HAP-1 (cell line): ENCODE data around the gene SULT1E1.

Experiments used
- DNase-seq, 2 experiments: peaks; one replicate each; pipeline ENCODE4 v3.0.0-alpha.2; 2016 to 2020; ENCODE audit warnings: low spot score in 2 of 2
- H3K27me3 ChIP-seq: fragments of 250-450 bp; sonication (Bioruptor Pico); 2 replicates; pipeline ENCODE4 v1.5.1; 2020; ENCODE audit warnings: low read depth, mild to moderate bottlenecking, moderate library complexity
- H3K36me3 ChIP-seq: fragments of 250-450 bp; sonication (Bioruptor Pico); replicated peaks from 2 replicates; pipeline ENCODE4 v1.5.1; 2020; ENCODE audit warnings: mild to moderate bottlenecking
- H3K4me1 ChIP-seq: fragments of 250-450 bp; sonication (Bioruptor Pico); 2 replicates; pipeline ENCODE4 v1.5.1; 2020; ENCODE audit warnings: mild to moderate bottlenecking
- H3K4me3 ChIP-seq: fragments of 250-450 bp; sonication (Bioruptor Pico); 2 replicates; pipeline ENCODE4 v1.5.1; 2020; ENCODE audit warnings: mild to moderate bottlenecking, moderate library complexity
- H3K9me3 ChIP-seq: fragments of 250-450 bp; sonication (Bioruptor Pico); 2 replicates; pipeline ENCODE4 v1.5.1; 2020; ENCODE audit warnings: mild to moderate bottlenecking, moderate library complexity
- in situ Hi-C: fragments of 300-500 bp; cut with MboI; formaldehyde crosslinking; loops from 3 replicates; pipeline ENCODE4 v1.14.3; 2020; ENCODE audit warnings: low sequenced_read_pairs, inconsistent platforms, mixed read lengths

SULT1E1 gene

DNA sequence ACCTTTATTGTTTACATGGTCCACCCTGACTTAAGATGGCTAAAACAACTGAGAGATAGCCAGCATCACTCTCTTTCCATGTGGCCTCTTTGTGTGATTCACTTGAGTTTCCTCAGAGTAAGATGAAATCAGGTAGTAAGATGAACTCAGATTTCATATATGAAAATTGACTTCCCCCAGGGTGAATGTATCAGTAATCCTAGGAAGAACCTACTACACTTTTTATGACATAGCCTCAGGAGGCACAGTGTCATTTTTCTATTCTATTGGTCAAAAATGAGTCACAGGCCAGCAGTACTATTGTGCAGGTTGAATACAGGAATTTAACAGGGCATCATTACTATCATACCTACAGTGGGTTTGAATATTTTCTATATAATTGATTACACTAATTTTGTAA, 14.6 kb upstream of the SULT1E1 start:
- no peak for DNase-seq
- H3K27me3 ChIP-seq, result no peaks in the 10 kb centered on the region
- in situ Hi-C loops, result no loop called here

GRCh38 chr4:69861756-69862155, 1.8 kb upstream of the SULT1E1 start:
- in situ Hi-C loops, result no loop called here
- Histone ChIP-seq H3K27me3 (no peaks in the 10 kb centered on the region), H3K36me3 (no peaks in the 10 kb centered on the region), H3K9me3 (no peaks in the 10 kb centered on the region), H3K4me3 (no peak overlapping the region), H3K4me1 (no peaks in the 10 kb centered on the region)
- no peak for DNase-seq

More for the DNA sequence above, 14.6 kb upstream of the SULT1E1 start:
- no peaks in the 10 kb centered on the region for H3K4me1 ChIP-seq
- H3K4me3 ChIP-seq, result no peak overlapping the region
- H3K36me3 ChIP-seq, result no peaks in the 10 kb centered on the region
- no peaks in the 10 kb centered on the region for H3K9me3 ChIP-seq

DNA sequence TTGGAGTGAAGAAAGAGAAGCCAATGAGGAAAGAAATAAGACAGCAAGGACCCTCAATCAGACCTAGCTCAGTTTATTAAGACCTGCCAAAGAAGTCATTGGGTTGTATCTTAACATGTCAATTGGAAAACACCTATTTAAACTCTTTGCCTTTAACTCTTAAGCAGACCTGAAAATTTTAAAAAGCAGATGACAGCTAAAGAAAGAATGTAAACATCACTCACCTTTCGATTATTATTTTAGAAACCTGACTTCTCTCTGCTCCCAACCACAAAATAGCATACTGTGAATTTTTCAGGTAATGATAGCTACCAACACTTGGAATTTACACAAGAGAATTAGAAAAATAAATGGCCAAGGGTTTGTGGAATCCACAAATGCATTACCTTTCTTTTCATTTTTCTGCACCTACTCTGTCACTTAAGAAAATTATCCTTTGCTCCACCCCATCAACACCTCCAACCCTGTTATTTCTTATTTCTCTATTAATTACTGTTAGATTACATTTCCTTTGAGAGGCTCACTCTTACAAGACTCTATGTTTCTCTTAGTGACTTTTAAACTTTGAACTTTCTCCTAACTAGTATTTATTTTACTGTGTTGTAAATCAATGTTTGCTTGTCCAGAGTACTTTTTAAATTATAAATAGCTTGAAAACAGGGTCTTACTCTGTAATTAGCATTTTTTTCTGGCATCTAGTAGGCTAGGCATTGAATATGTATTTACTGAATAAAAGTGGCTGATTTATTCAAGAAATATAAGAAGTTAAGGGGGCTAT, 765 bp upstream of the SULT1E1 start:
- Histone ChIP-seq H3K9me3 (no peaks in the 10 kb centered on the region), H3K27me3 (no peaks in the 10 kb centered on the region), H3K36me3 (no peaks in the 10 kb centered on the region), H3K4me3 (no peak overlapping the region), H3K4me1 (no peaks in the 10 kb centered on the region)
- in situ Hi-C loops, result no loop called here
- no peak for DNase-seq

DNA sequence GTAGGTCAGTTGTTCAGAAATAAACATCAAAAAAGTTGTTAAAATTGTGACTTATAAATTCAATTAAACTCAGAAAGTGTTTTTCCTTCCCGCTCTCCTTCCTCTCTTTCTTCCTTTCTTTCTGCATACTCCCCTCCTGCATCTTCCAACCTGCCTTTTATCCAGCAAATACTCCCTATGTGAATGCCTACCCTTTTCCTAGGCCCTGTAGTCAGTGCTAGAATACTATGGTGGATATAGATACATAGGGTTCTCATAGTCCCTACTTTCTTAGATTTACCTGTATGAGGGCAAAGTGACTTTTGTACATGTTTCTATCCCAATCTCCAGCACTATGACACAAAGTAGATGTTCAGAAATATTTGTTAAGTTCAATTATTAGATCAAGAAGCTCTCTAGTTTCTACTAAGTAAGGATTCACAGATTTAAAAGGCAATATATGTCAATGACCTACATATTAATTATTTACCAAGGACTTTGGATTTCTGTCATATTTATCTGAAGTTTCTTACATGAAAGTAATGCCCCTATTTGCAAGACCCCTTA, 732 bp downstream of the SULT1E1 start:
- no peaks in the 10 kb centered on the region for H3K9me3 ChIP-seq
- in situ Hi-C loops, result no loop called here
- no peaks in the 10 kb centered on the region for H3K4me1 ChIP-seq
- H3K27me3 ChIP-seq, result no peaks in the 10 kb centered on the region
- H3K36me3 ChIP-seq, result no peaks in the 10 kb centered on the region
- H3K4me3 ChIP-seq, result no peak overlapping the region
- DNase-seq, result no peak

GRCh38 chr4:69858690-69859089, 1.3 kb downstream of the SULT1E1 start:
- Histone ChIP-seq H3K9me3 (no peaks in the 10 kb centered on the region), H3K36me3 (no peaks in the 10 kb centered on the region), H3K4me3 (no peak overlapping the region), H3K4me1 (no peaks in the 10 kb centered on the region), H3K27me3 (no peaks in the 10 kb centered on the region)
- in situ Hi-C loops, result no loop called here
- no peak for DNase-seq

- H3K9me3 ChIP-seq, result no peaks in the 10 kb centered on the region
- in situ Hi-C loops, result no loop called here
- DNase-seq, result no peak
- no peaks in the 10 kb centered on the region for H3K36me3 ChIP-seq
- H3K4me1 ChIP-seq, result no peaks in the 10 kb centered on the region
- H3K27me3 ChIP-seq, result no peaks in the 10 kb centered on the region
- no peak overlapping the region for H3K4me3 ChIP-seq
These were observed 4.1 kb downstream of the SULT1E1 start for GRCh38 chr4:69855822-69856221.

GRCh38 chr4:69849969-69850368, 10.0 kb downstream of the SULT1E1 start:
- no peak for DNase-seq
- in situ Hi-C loops, result no loop called here
- no peaks in the 10 kb centered on the region for H3K27me3 ChIP-seq
- H3K4me1 ChIP-seq, result no peaks in the 10 kb centered on the region
- no peaks in the 10 kb centered on the region for H3K36me3 ChIP-seq
- no peak overlapping the region for H3K4me3 ChIP-seq
- no peaks in the 10 kb centered on the region for H3K9me3 ChIP-seq

- Histone ChIP-seq H3K4me1 (no peaks in the 10 kb centered on the region), H3K36me3 (no peaks in the 10 kb centered on the region), H3K27me3 (no peaks in the 10 kb centered on the region), H3K9me3 (no peaks in the 10 kb centered on the region), H3K4me3 (no peak overlapping the region)
- no peak for DNase-seq
- in situ Hi-C loops, result no loop called here
These were observed 10.6 kb downstream of the SULT1E1 start for GRCh38 chr4:69849297-69849696.

GRCh38 chr4:69848028-69848427, 11.9 kb downstream of the SULT1E1 start:
- Histone ChIP-seq H3K4me1 (no peaks in the 10 kb centered on the region), H3K4me3 (no peak overlapping the region), H3K9me3 (no peaks in the 10 kb centered on the region), H3K36me3 (no peaks in the 10 kb centered on the region), H3K27me3 (no peaks in the 10 kb centered on the region; the same call in 1 of the 2 replicates)
- no peak for DNase-seq
- in situ Hi-C loops, result no loop called here

DNA sequence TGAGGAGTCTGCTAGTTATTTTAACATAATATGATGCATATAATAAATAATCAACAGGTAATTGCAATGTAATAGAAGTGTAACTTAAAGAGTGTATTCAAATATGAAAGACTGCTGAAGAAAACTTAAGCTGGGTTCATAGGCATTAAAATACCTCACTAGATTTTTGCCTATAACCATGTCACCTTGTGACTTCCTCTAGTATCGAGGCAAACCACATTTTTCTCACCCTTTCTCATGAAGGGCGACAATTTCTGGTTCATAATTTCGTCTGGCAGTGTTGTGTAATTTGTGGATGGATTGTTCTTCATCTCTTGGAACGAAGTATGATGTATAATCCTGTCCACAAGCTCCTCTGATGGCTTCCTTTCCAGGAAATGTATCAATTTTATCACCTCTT, 16.0 kb downstream of the SULT1E1 start:
- Histone ChIP-seq H3K36me3 (no peaks in the 10 kb centered on the region), H3K4me3 (no peak overlapping the region), H3K9me3 (no peaks in the 10 kb centered on the region), H3K4me1 (no peaks in the 10 kb centered on the region), H3K27me3 (no peaks in the 10 kb centered on the region; the same call in 1 of the 2 replicates)
- in situ Hi-C loops, result no loop called here
- no peak for DNase-seq

GRCh38 chr4:69843301-69843700, 16.6 kb downstream of the SULT1E1 start:
- in situ Hi-C loops, result no loop called here

DNA sequence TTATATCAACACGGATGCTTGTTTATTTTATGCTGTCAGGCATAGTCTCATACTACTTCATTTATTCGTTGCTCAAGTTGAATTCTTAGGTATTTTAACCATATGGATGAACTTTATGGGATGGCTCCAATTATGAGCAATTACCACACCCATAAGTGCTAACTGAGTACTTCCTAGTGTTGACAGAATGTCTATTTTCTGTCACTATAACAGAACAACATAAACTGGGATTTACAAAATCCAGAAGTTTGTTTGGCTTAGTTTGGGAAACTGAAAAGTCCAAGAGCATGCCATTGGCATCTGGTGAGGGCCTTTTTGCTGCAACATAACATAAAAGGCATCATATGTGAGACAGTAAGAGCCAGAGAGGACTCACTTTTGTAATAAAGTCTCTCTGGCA, 21.0 kb downstream of the SULT1E1 start:
- in situ Hi-C loops, result no loop called here
- Histone ChIP-seq H3K4me3 (no peak overlapping the region), H3K9me3 (no peaks in the 10 kb centered on the region), H3K4me1 (no peaks in the 10 kb centered on the region), H3K27me3 (no peaks in the 10 kb centered on the region; the same call in 1 of the 2 replicates), H3K36me3 (no peaks in the 10 kb centered on the region)
- DNase-seq, result no peak

More at GRCh38 chr4:69843301-69843700, 16.6 kb downstream of the SULT1E1 start:
- Histone ChIP-seq H3K4me1 (no peaks in the 10 kb centered on the region), H3K9me3 (no peaks in the 10 kb centered on the region), H3K4me3 (no peak overlapping the region), H3K36me3 (no peaks in the 10 kb centered on the region), H3K27me3 (no peaks in the 10 kb centered on the region; the same call in 1 of the 2 replicates)
- no peak for DNase-seq

DNA sequence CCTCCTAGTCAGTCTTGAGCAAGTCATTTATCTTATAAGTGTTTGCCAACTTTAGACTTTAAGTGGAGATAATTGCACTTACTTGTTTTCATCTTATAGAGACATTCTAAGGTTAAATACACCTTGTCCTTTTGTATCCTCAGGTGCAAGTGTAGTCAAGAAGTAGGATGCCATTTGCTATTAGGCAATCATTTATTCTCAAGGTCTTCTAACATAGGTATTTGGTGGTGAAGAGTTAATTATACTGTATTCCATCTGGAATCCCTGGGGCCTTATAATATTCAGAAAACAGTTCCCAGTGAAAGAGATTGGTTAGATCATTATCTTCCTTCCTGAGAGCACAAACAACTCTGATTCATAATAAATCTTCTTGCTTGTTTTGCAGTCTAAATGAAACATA, 23.7 kb downstream of the SULT1E1 start:
- H3K9me3 ChIP-seq, result no peaks in the 10 kb centered on the region
- in situ Hi-C loops, result no loop called here
- DNase-seq, result no peak

DNA sequence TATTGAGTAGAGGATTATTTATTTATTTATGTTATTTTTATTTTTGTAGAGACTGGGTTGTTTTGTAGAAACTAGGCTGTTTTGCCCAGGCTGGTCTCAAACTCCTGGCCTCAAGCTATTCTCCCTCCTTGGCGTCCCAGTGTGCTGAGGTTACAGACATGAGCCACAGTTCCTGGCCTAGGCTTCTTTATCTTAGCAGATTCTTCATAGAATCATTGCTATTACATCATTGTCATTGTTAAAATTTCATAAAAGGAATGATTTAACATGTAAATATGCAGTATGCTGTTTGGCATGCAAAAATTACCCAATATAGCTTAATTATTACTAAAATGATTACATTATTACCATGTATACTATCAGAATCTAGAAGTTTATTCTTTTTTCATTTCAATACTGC, 24.2 kb downstream of the SULT1E1 start:
- H3K4me3 ChIP-seq, result no peak overlapping the region
- H3K4me1 ChIP-seq, result no peaks in the 10 kb centered on the region
- no peaks in the 10 kb centered on the region for H3K9me3 ChIP-seq
- in situ Hi-C loops, result no loop called here
- 0 out of 2 replicates have a peak, but pooled peaks cover 4% of the 10 kb centered on the region for H3K27me3 ChIP-seq
- H3K36me3 ChIP-seq, result no peaks in the 10 kb centered on the region
- DNase-seq, result no peak

More for the DNA sequence above, 23.7 kb downstream of the SULT1E1 start:
- H3K36me3 ChIP-seq, result no peaks in the 10 kb centered on the region
- H3K27me3 ChIP-seq, result 0 out of 2 replicates have a peak, but pooled peaks cover 4% of the 10 kb centered on the region
- H3K4me3 ChIP-seq, result no peak overlapping the region
- H3K4me1 ChIP-seq, result no peaks in the 10 kb centered on the region
